Measurements from ENCODE around the gene STRAP. TPM values are rescaled to one million over a fixed set of nuclear protein-coding genes. Genes with fewer than 3 reads are reported as not detected.

The STRAP gene
- total and polyA plus RNA-seq, 2 experiments from 2014 or later = 229 to 403 TPM

DNA sequence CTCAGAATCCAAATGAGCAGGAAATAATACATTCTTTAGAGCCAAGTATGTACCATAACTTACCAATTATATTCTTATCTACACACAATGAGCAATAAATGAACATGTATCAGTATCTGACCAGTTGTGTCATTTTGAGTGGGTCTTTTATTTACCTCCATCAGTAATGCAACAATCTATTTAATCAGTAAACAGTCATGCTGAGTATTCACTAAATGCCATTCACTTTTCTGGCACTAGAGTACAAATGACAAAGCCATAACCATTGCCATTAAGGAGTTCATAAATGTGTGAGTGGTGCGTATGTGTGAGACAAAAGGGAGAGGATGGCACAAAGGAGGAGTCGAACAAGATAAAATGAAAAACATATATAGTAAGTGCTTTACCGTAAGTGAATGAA lies 1.5 kb upstream of the STRAP start:
- H3K9me2 ChIP-seq (ENCODE audit: insufficient read depth) = no peaks in the 10 kb centered on the region
- H2AFZ ChIP-seq = no peak overlapping the region
- peaks cover 24% of the 10 kb centered on the region for H4K20me1 ChIP-seq (replicated peaks; ENCODE audit: insufficient read depth)
- peaks cover 8% of the 10 kb centered on the region for H3F3A ChIP-seq (replicated peaks; ENCODE audit: low read depth)
- peaks cover 4% of the 10 kb centered on the region for H3K27me3 Mint-ChIP-seq (ENCODE audit: insufficient read depth, low read depth, poor library complexity)
- no peaks in the 10 kb centered on the region; the same call in 1 of the 3 replicates for H3K9me3 Mint-ChIP-seq
- peak overlapping the region; percentile 99 for H3K4me3 Mint-ChIP-seq
- H3K4me1 Mint-ChIP-seq = peaks cover 33% of the 10 kb centered on the region
- no peak overlapping the region for H3K4me3 ChIP-seq
- no peak overlapping the region for H3K27ac ChIP-seq (ENCODE audit: low read depth)
- peaks cover 26% of the 10 kb centered on the region for H3K4me1 ChIP-seq (ENCODE audit: insufficient read depth)
- H3K4me2 ChIP-seq = peak overlapping the region; percentile 97
- H3K36me3 Mint-ChIP-seq (ENCODE audit: low read depth) = peaks cover 32% of the 10 kb centered on the region
- no peaks in the 10 kb centered on the region for H3K27me3 ChIP-seq (ENCODE audit: insufficient read depth)
- TF ChIP-seq JUNB (IDR thresholded peaks at IDR 0.05; ENCODE audit: unreplicated experiment) = no peak
- no peak for TF ChIP-seq EZH2phosphoT487 (IDR thresholded peaks at IDR 0.05; ENCODE audit: unreplicated experiment)
- no peak for TF ChIP-seq POLR2AphosphoS5 (IDR thresholded peaks at IDR 0.05; ENCODE audit: low read depth)
- TF ChIP-seq, protein P1, sequence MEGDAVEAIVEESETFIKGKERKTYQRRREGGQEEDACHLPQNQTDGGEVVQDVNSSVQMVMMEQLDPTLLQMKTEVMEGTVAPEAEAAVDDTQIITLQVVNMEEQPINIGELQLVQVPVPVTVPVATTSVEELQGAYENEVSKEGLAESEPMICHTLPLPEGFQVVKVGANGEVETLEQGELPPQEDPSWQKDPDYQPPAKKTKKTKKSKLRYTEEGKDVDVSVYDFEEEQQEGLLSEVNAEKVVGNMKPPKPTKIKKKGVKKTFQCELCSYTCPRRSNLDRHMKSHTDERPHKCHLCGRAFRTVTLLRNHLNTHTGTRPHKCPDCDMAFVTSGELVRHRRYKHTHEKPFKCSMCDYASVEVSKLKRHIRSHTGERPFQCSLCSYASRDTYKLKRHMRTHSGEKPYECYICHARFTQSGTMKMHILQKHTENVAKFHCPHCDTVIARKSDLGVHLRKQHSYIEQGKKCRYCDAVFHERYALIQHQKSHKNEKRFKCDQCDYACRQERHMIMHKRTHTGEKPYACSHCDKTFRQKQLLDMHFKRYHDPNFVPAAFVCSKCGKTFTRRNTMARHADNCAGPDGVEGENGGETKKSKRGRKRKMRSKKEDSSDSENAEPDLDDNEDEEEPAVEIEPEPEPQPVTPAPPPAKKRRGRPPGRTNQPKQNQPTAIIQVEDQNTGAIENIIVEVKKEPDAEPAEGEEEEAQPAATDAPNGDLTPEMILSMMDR (conservative IDR thresholded peaks at IDR 0.05; ENCODE audit: low read depth in 2 of 2) = no peak
- TF ChIP-seq, protein P2, sequence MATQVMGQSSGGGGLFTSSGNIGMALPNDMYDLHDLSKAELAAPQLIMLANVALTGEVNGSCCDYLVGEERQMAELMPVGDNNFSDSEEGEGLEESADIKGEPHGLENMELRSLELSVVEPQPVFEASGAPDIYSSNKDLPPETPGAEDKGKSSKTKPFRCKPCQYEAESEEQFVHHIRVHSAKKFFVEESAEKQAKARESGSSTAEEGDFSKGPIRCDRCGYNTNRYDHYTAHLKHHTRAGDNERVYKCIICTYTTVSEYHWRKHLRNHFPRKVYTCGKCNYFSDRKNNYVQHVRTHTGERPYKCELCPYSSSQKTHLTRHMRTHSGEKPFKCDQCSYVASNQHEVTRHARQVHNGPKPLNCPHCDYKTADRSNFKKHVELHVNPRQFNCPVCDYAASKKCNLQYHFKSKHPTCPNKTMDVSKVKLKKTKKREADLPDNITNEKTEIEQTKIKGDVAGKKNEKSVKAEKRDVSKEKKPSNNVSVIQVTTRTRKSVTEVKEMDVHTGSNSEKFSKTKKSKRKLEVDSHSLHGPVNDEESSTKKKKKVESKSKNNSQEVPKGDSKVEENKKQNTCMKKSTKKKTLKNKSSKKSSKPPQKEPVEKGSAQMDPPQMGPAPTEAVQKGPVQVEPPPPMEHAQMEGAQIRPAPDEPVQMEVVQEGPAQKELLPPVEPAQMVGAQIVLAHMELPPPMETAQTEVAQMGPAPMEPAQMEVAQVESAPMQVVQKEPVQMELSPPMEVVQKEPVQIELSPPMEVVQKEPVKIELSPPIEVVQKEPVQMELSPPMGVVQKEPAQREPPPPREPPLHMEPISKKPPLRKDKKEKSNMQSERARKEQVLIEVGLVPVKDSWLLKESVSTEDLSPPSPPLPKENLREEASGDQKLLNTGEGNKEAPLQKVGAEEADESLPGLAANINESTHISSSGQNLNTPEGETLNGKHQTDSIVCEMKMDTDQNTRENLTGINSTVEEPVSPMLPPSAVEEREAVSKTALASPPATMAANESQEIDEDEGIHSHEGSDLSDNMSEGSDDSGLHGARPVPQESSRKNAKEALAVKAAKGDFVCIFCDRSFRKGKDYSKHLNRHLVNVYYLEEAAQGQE (IDR thresholded peaks at IDR 0.05; ENCODE audit: unreplicated experiment) = no peak
- TF ChIP-seq EZH2 (IDR thresholded peaks at IDR 0.05; ENCODE audit: low read depth, unreplicated experiment) = no peak
- no peak for TF ChIP-seq NANOG (IDR thresholded peaks at IDR 0.05; ENCODE audit: borderline replicate concordance)
- no peak for TF ChIP-seq ZNF331 (CRISPR knock-in tag; IDR thresholded peaks at IDR 0.05; ENCODE audit: low read depth)
- TF ChIP-seq ZNF114 (CRISPR knock-in tag; IDR thresholded peaks at IDR 0.05) = no peak
- no peak for DNase-seq (ENCODE audit: low spot score)
- no peak overlapping the region for H3K27ac Mint-ChIP-seq
- H3K36me3 ChIP-seq (ENCODE audit: insufficient read depth) = peaks cover 5% of the 10 kb centered on the region
- H3K79me2 ChIP-seq (replicated peaks; ENCODE audit: insufficient read depth) = peaks cover 33% of the 10 kb centered on the region
- ATAC-seq = no peak

DNA sequence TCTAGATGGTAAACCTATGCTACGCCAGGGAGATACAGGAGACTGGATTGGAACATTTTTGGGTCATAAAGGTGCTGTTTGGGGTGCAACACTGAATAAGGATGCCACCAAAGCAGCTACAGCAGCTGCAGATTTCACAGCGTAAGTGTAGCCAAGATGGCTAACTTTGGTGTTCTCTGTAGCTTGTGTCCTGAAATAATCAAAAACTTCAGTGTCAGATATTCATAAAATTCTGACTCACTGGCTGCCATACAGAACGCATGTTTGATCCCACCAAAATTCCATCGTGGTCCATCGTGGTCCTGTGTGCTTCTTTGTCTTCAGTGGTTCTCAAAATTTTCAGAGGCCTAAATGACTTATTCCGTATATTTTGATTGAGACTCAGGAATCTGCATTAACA lies 1.3 kb downstream of the STRAP start:
- peaks cover 44% of the 10 kb centered on the region for H4K20me1 ChIP-seq (replicated peaks; ENCODE audit: insufficient read depth)
- H3K27ac ChIP-seq (ENCODE audit: low read depth) = peak overlapping the region; percentile 100; the same call in 1 of the 2 replicates
- peaks cover 62% of the 10 kb centered on the region for H3K79me2 ChIP-seq (replicated peaks; ENCODE audit: insufficient read depth)

More for the DNA sequence above, 1.3 kb downstream of the STRAP start:
- Mint-ChIP-seq H3K9me3 (no peaks in the 10 kb centered on the region; the same call in 2 of the 3 replicates), H3K4me1 (peaks cover 29% of the 10 kb centered on the region), H3K36me3 (ENCODE audit: low read depth) (peaks cover 48% of the 10 kb centered on the region), H3K4me3 (peak overlapping the region; percentile 99), H3K27me3 (ENCODE audit: insufficient read depth, low read depth, poor library complexity) (peaks cover 4% of the 10 kb centered on the region), H3K27ac (peak overlapping the region; percentile 99)
- Histone ChIP-seq H3K4me2 (peak overlapping the region; percentile 97), H3K27me3 (ENCODE audit: insufficient read depth) (no peaks in the 10 kb centered on the region), H3K9me2 (ENCODE audit: insufficient read depth) (no peaks in the 10 kb centered on the region), H3F3A (replicated peaks; ENCODE audit: low read depth) (peaks cover 8% of the 10 kb centered on the region), H2AFZ (no peak overlapping the region), H3K4me1 (ENCODE audit: insufficient read depth) (peaks cover 25% of the 10 kb centered on the region), H3K4me3 (peak overlapping the region; percentile 98), H3K36me3 (ENCODE audit: insufficient read depth) (peaks cover 12% of the 10 kb centered on the region)
- DNase-seq (ENCODE audit: low spot score) = no peak
- TF ChIP-seq EZH2phosphoT487 (IDR thresholded peaks at IDR 0.05; ENCODE audit: unreplicated experiment) = no peak
- TF ChIP-seq, protein P2 (IDR thresholded peaks at IDR 0.05; ENCODE audit: unreplicated experiment) = no peak
- no peak for TF ChIP-seq JUNB (IDR thresholded peaks at IDR 0.05; ENCODE audit: unreplicated experiment)
- no peak for TF ChIP-seq CREB1 (CRISPR knock-in tag; IDR thresholded peaks at IDR 0.05; ENCODE audit: low read depth)
- ATAC-seq = no peak
